Measurements from ENCODE around the gene TTF2.
"Not testable (repeated sequence)": the region's sequence is repeated elsewhere in the genome, so short reads cannot be mapped to it uniquely, and the experiment has no call there.

The TTF2 gene

GRCh38 chr1:117094841-117095604, 34.9 kb downstream of the TTF2 start:
- no peak for FAIRE-seq
- DNase-seq (ENCODE audit: insufficient read length, low spot score), result no peak
- TF ChIP-seq PAX5 (IDR thresholded peaks at IDR 0.05; ENCODE audit: insufficient read depth, low read length, severe bottlenecking) (no peak), POLR2AphosphoS5 (IDR thresholded peaks at IDR 0.05; ENCODE audit: low read depth, low read length) (no peak), POU2F2 (IDR thresholded peaks at IDR 0.05; ENCODE audit: low read depth, low read length) (no peak), SPI1 (IDR thresholded peaks at IDR 0.05; ENCODE audit: low read depth, low read length) (no peak)

GRCh38 chr1:117096951-117097408, 36.9 kb downstream of the TTF2 start:
- TF ChIP-seq TAF1 (IDR thresholded peaks at IDR 0.05; ENCODE audit: low read depth, low read length) (no peak), POLR2A (IDR thresholded peaks at IDR 0.05; ENCODE audit: low read depth, low read length) (no peak), SPI1 (IDR thresholded peaks at IDR 0.05; ENCODE audit: low read depth, low read length) (no peak), PAX5 (IDR thresholded peaks at IDR 0.05; ENCODE audit: insufficient read depth, low read length, severe bottlenecking) (no peak), POU2F2 (IDR thresholded peaks at IDR 0.05; ENCODE audit: low read depth, low read length) (no peak), POLR2AphosphoS5 (IDR thresholded peaks at IDR 0.05; ENCODE audit: low read depth, low read length) (no peak)
- no peak for DNase-seq (ENCODE audit: insufficient read length, low spot score)
- no peak for FAIRE-seq

- DNase-seq (ENCODE audit: insufficient read length, low spot score) (no peak), FAIRE-seq (no peak)
- TF ChIP-seq TAF1 (IDR thresholded peaks at IDR 0.05; ENCODE audit: low read depth, low read length), result no peak
- TF ChIP-seq PAX5 (IDR thresholded peaks at IDR 0.05; ENCODE audit: insufficient read depth, low read length, severe bottlenecking), result no peak
- TF ChIP-seq SPI1 (IDR thresholded peaks at IDR 0.05; ENCODE audit: low read depth, low read length), result no peak
- no peak for TF ChIP-seq POU2F2 (IDR thresholded peaks at IDR 0.05; ENCODE audit: low read depth, low read length)
- no peak for TF ChIP-seq POLR2A (IDR thresholded peaks at IDR 0.05; ENCODE audit: low read depth, low read length)
- no peak for TF ChIP-seq POLR2AphosphoS5 (IDR thresholded peaks at IDR 0.05; ENCODE audit: low read depth, low read length)
These were observed 37.3 kb downstream of the TTF2 start for GRCh38 chr1:117097443-117097842.

- DNase-seq (ENCODE audit: insufficient read length, low spot score) (no peak), FAIRE-seq (no peak)
- TF ChIP-seq SPI1 (IDR thresholded peaks at IDR 0.05; ENCODE audit: low read depth, low read length) (no peak), PAX5 (IDR thresholded peaks at IDR 0.05; ENCODE audit: insufficient read depth, low read length, severe bottlenecking) (no peak), TAF1 (IDR thresholded peaks at IDR 0.05; ENCODE audit: low read depth, low read length) (no peak), POLR2A (IDR thresholded peaks at IDR 0.05; ENCODE audit: low read depth, low read length) (no peak)
These were observed 38.3 kb downstream of the TTF2 start for GRCh38 chr1:117098287-117098890.

DNA sequence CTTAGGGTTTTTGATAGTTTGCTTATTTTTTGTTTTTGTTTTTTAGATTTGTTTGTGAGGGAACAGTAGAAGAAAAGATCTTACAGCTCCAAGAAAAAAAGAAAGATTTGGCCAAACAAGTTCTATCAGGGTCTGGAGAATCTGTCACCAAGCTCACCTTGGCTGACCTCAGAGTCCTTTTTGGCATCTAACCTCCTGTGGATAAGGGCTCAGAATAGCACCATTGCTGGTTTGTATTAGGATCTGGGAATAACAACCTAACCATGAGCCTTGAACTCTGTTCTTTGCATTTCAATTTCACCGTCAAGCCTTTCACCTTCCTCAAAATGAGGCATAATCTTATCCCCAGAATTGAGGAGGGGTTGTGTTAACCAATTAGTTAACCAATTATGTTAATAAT, 41.2 kb downstream of the TTF2 start:
- TF ChIP-seq TAF1 (IDR thresholded peaks at IDR 0.05; ENCODE audit: low read depth, low read length), result no peak
- TF ChIP-seq POLR2A (IDR thresholded peaks at IDR 0.05; ENCODE audit: low read depth, low read length), result no peak
- TF ChIP-seq POU2F2 (IDR thresholded peaks at IDR 0.05; ENCODE audit: low read depth, low read length), result no peak
- no peak for TF ChIP-seq POLR2AphosphoS5 (IDR thresholded peaks at IDR 0.05; ENCODE audit: low read depth, low read length)
- no peak for TF ChIP-seq PAX5 (IDR thresholded peaks at IDR 0.05; ENCODE audit: insufficient read depth, low read length, severe bottlenecking)
- no peak for TF ChIP-seq SPI1 (IDR thresholded peaks at IDR 0.05; ENCODE audit: low read depth, low read length)
- no peak for FAIRE-seq
- no peak for DNase-seq (ENCODE audit: insufficient read length, low spot score)

- not testable (repeated sequence) for DNase-seq (ENCODE audit: insufficient read length, low spot score); FAIRE-seq
These were observed 41.7 kb downstream of the TTF2 start for GRCh38 chr1:117101858-117102257.

DNA sequence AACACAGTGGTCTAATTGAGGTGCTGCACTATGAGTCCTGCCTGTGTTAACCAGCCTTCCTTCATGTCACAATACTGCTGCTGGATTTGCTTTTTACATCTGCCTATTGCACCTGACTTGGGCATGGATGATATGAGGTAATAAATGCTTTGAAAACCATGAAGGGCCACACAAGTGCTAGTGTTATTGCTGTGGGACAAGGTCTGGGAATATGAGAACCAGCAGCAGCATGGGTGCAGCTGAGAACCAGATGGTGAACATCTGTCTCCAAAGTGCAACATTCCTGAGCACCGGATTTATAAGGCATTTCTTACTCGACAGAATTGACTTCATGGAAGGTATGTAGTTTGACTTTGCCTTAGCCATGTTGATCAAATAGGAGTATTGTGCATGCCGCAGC, 44.9 kb downstream of the TTF2 start:
- DNase-seq (ENCODE audit: insufficient read length, low spot score) (no peak), FAIRE-seq (no peak)
- TF ChIP-seq TAF1 (IDR thresholded peaks at IDR 0.05; ENCODE audit: low read depth, low read length) (no peak), POLR2AphosphoS5 (IDR thresholded peaks at IDR 0.05; ENCODE audit: low read depth, low read length) (no peak), SPI1 (IDR thresholded peaks at IDR 0.05; ENCODE audit: low read depth, low read length) (no peak), PAX5 (IDR thresholded peaks at IDR 0.05; ENCODE audit: insufficient read depth, low read length, severe bottlenecking) (no peak), POLR2A (IDR thresholded peaks at IDR 0.05; ENCODE audit: low read depth, low read length) (no peak), POU2F2 (IDR thresholded peaks at IDR 0.05; ENCODE audit: low read depth, low read length) (no peak)

GRCh38 chr1:117105722-117106121, 45.6 kb downstream of the TTF2 start:
- no peak for DNase-seq (ENCODE audit: insufficient read length, low spot score)
- no peak for TF ChIP-seq SPI1 (IDR thresholded peaks at IDR 0.05; ENCODE audit: low read depth, low read length)
- no peak for TF ChIP-seq PAX5 (IDR thresholded peaks at IDR 0.05; ENCODE audit: insufficient read depth, low read length, severe bottlenecking)
- no peak for TF ChIP-seq TAF1 (IDR thresholded peaks at IDR 0.05; ENCODE audit: low read depth, low read length)
- TF ChIP-seq POLR2A (IDR thresholded peaks at IDR 0.05; ENCODE audit: low read depth, low read length), result no peak
- no peak for TF ChIP-seq POU2F2 (IDR thresholded peaks at IDR 0.05; ENCODE audit: low read depth, low read length)
- no peak for TF ChIP-seq POLR2AphosphoS5 (IDR thresholded peaks at IDR 0.05; ENCODE audit: low read depth, low read length)
- FAIRE-seq, result no peak

- TF ChIP-seq POLR2AphosphoS5 (IDR thresholded peaks at IDR 0.05; ENCODE audit: low read depth, low read length) (no peak), PAX5 (IDR thresholded peaks at IDR 0.05; ENCODE audit: insufficient read depth, low read length, severe bottlenecking) (no peak), POLR2A (IDR thresholded peaks at IDR 0.05; ENCODE audit: low read depth, low read length) (no peak), SPI1 (IDR thresholded peaks at IDR 0.05; ENCODE audit: low read depth, low read length) (no peak), TAF1 (IDR thresholded peaks at IDR 0.05; ENCODE audit: low read depth, low read length) (no peak), POU2F2 (IDR thresholded peaks at IDR 0.05; ENCODE audit: low read depth, low read length) (no peak)
- DNase-seq (ENCODE audit: insufficient read length, low spot score), result no peak
These were observed 46.4 kb downstream of the TTF2 start for GRCh38 chr1:117106478-117106877.

DNA sequence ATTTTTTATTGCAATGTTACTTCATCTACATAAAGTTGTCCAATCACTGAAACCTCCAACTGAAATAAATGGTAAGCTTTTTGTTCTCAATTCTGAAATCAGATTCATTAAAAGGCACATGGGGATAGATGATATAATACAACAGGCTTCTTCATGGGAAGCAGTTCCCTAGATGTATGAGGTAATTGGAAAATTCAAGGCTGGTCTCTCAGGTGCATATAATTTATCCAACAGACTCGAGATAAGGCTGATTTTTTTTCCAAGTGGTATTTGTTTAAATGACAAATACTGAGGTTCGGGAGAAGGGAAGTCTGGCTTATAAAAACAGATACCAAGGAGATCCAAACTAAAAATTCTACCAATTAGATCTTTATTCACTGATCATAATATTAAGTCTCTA, 47.2 kb downstream of the TTF2 start:
- DNase-seq (ENCODE audit: insufficient read length, low spot score), result no peak
- FAIRE-seq, result no peak
- TF ChIP-seq POLR2AphosphoS5 (IDR thresholded peaks at IDR 0.05; ENCODE audit: low read depth, low read length) (no peak), PAX5 (IDR thresholded peaks at IDR 0.05; ENCODE audit: insufficient read depth, low read length, severe bottlenecking) (no peak), TAF1 (IDR thresholded peaks at IDR 0.05; ENCODE audit: low read depth, low read length) (no peak), POU2F2 (IDR thresholded peaks at IDR 0.05; ENCODE audit: low read depth, low read length) (no peak), POLR2A (IDR thresholded peaks at IDR 0.05; ENCODE audit: low read depth, low read length) (no peak), SPI1 (IDR thresholded peaks at IDR 0.05; ENCODE audit: low read depth, low read length) (no peak)

More at GRCh38 chr1:117106478-117106877, 46.4 kb downstream of the TTF2 start:
- no peak for FAIRE-seq

Measured in GM12891 (cell line).